ENCODE data around the gene KCNK7. TPM values are rescaled to one million over a fixed set of nuclear protein-coding genes. Genes with fewer than 3 reads are reported as not detected.

KCNK7 gene
- total RNA-seq, result 12.0 TPM

DNA sequence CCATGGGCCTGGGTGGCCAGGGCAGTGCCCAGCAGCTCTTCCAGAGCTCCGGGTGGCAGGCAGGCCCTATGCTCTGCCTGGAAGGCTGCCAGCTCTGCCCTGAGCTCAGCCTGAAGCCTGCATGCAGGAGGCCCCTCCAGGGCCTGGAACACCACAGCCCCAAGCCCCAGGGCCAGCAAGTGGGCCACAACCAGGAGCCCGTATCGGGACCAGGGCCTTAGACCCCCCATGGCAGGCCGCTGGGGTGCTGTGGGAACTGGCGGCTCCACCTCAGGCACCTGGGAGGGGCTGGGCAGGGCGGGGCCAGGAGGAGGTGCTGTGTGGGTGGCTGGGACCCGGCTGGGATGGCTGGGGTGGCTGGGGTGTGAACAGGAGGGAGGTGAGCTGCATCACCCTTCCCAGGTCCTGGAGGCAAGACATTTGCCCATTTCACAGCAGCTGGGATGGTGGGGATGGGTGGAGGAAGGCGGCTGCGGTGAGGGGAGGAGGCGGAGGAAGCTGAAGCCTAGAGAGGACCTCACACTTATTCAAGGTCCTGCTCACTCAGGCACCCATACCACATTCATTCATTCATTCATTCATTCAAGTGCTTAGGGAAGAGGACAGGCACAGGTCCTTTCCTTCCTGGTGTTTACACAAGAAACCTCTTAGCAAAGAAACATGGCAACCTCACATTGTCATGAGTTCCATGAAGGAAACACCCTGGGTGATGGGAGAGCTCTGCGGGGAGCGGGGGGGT is at the start of gene KCNK7:
Gene KCNK7 (minus strand): TSS at position 258 of the 739 bp plus-strand sequence. CDS start 28 bp downstream, at position 230.
- H3K4me3 ChIP-seq, result no peak within 1 kb of the TSS
- no peaks in the 10 kb centered on the region for H3K9me3 ChIP-seq
- peaks cover 38% of the 10 kb centered on the region for H3K4me1 ChIP-seq
- DNase-seq (ENCODE audit: extremely low spot score in 2 of 2), result no peak
- peaks cover 0 to 23% of the 10 kb centered on the region in 2 donors for H3K36me3 ChIP-seq
- no peak for TF ChIP-seq POLR2A (IDR thresholded peaks at IDR 0.05)
- TF ChIP-seq POLR2AphosphoS5 (IDR thresholded peaks at IDR 0.05; ENCODE audit: insufficient read depth in 1 of 2, low read depth in 1 of 2), result no peak
- no peak for TF ChIP-seq CTCF (IDR thresholded peaks at IDR 0.05)
- no peaks in the 10 kb centered on the region for H3K27me3 ChIP-seq
- intact Hi-C loops (cut with DNase I), result no loop called here
- peak within 1 kb of the TSS; percentile 70 for H3K27ac ChIP-seq

DNA sequence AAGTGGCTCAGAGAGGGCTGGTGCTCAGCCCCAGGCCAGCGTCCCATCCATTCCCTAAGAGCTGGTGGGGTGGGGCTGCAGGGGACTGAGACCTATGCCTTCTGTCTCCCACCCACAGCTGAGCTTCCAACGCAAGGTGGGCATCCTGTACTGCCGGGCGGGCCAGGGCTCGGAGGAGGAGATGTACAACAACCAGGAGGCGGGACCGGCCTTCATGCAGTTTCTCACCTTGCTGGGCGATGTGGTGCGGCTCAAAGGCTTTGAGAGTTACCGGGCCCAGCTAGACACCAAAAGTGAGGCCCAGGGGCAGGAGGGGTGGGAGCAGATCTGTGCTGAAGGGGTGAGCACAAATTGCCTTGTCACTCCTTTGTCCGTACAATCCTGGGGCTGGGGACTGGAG is 49.2 kb upstream of the KCNK7 start:
- no peak for DNase-seq (ENCODE audit: extremely low spot score in 2 of 2)
- peaks cover 0 to 15% of the 10 kb centered on the region in 2 donors for H3K36me3 ChIP-seq
- H3K4me1 ChIP-seq, result peaks cover 38% of the 10 kb centered on the region
- TF ChIP-seq POLR2AphosphoS5 (IDR thresholded peaks at IDR 0.05; ENCODE audit: insufficient read depth in 1 of 2, low read depth in 1 of 2) (no peak), POLR2A (IDR thresholded peaks at IDR 0.05) (no peak), CTCF (IDR thresholded peaks at IDR 0.05) (no peak)
- intact Hi-C loops (cut with DNase I), result no loop called here
- no peaks in the 10 kb centered on the region for H3K9me3 ChIP-seq
- H3K4me3 ChIP-seq, result no peak overlapping the region
- H3K27me3 ChIP-seq, result no peaks in the 10 kb centered on the region
- H3K27ac ChIP-seq, result no peak overlapping the region

DNA sequence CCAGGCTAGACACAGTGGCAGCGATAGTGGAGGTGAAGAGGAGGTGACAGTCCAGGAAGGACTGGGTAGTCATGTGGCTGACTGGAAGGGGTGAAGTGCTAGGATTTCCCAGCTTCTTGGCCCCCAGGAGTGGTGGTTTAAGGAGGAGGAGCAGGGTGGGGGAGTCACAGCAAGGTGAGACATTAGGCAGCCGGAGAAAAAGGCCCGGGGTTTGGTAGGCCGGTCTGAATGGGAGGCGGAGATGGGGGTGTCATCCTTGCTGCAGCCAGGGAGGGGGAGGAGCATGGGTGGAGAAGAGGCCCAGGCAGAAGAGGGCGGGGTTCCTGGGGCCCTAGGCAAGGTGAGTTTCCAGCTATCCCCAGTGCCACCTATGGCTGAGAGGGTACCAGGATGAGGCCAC is 48.4 kb upstream of the KCNK7 start:
- H3K4me1 ChIP-seq, result peaks cover 39% of the 10 kb centered on the region
- peaks cover 0 to 12% of the 10 kb centered on the region in 2 donors for H3K36me3 ChIP-seq
- H3K27ac ChIP-seq, result no peak overlapping the region
- H3K4me3 ChIP-seq, result no peak overlapping the region
- no peaks in the 10 kb centered on the region for H3K27me3 ChIP-seq
- TF ChIP-seq POLR2AphosphoS5 (IDR thresholded peaks at IDR 0.05; ENCODE audit: insufficient read depth in 1 of 2, low read depth in 1 of 2) (no peak), POLR2A (IDR thresholded peaks at IDR 0.05) (no peak), CTCF (IDR thresholded peaks at IDR 0.05) (no peak)
- intact Hi-C loops (cut with DNase I), result no loop called here
- no peak for DNase-seq (ENCODE audit: extremely low spot score in 2 of 2)
- no peaks in the 10 kb centered on the region for H3K9me3 ChIP-seq

GRCh38 chr11:65642014-65642671 is 46.5 kb upstream of the KCNK7 start:
- intact Hi-C loops (cut with DNase I), result no loop called here
- no peaks in the 10 kb centered on the region for H3K27me3 ChIP-seq
- no peaks in the 10 kb centered on the region for H3K9me3 ChIP-seq
- H3K4me3 ChIP-seq, result no peak overlapping the region
- DNase-seq (ENCODE audit: extremely low spot score in 2 of 2), result no peak
- H3K27ac ChIP-seq, result no peak overlapping the region
- peaks cover 51% of the 10 kb centered on the region for H3K4me1 ChIP-seq
- TF ChIP-seq POLR2A (IDR thresholded peaks at IDR 0.05) (no peak), CTCF (IDR thresholded peaks at IDR 0.05) (no peak), POLR2AphosphoS5 (IDR thresholded peaks at IDR 0.05; ENCODE audit: insufficient read depth in 1 of 2, low read depth in 1 of 2) (no peak)
- H3K36me3 ChIP-seq, result peaks cover 0 to 13% of the 10 kb centered on the region in 2 donors
